Endothelial cell of umbilical vein (primary cell): ENCODE results near the gene SLC25A21. TPM values are rescaled to one million over a fixed set of nuclear protein-coding genes. Genes with fewer than 3 reads are reported as not detected.

Source experiments
- BruUV-seq: library from RNA; stranded (reverse); fragments of 400-500 nt; replicated peaks from 2 replicates; lab custom pipeline; 2021; lab: Mats Ljungman, UMichigan
- CTCF ChIA-PET: fragments of 300-600, 350-600 bp; sonication (Branson Sonifier 250); formaldehyde crosslinking; loops from one replicate; lab custom pipeline; 2021; ENCODE audit warnings: antibody characterized with exemption, inconsistent platforms; lab: Charles Lee
- POLR2A ChIA-PET: fragments of 300-600, 350-600 bp; sonication (Branson Sonifier 250); formaldehyde crosslinking; loops from one replicate; lab custom pipeline; 2021; ENCODE audit warnings: antibody characterized with exemption, inconsistent platforms; lab: Charles Lee
- DNase-seq: peaks from one replicate; pipeline ENCODE4 v3.0.0-alpha.2; 2011; ENCODE audit warnings: low read depth, low spot score
- FAIRE-seq: peaks from 2 replicates; lab custom pipeline; 2011; peaks lifted over from hg19 to GRCh38; lab: Jason Lieb, UNC
- H2AFZ ChIP-seq: 2 replicates; pipeline ENCODE4 v1.6.0; 2012; ENCODE audit warnings: low read depth, low read length, control low read depth, inconsistent platforms
- H3K27ac ChIP-seq: 2 replicates; pipeline ENCODE4 v1.5.1; 2011; ENCODE audit warnings: low read depth, mild to moderate bottlenecking, control low read depth, low read length, moderate library complexity; ENCODE audit not compliant: insufficient read depth
- H3K27me3 ChIP-seq, 2 experiments: 2 replicates each; pipeline versions ENCODE4 v1.6.0 to v1.6.1; 2011; ENCODE audit warnings: low read length in 2 of 2, mixed read lengths in 1 of 2; ENCODE audit not compliant: control insufficient read depth in 2 of 2, insufficient read depth in 2 of 2
- H3K36me3 ChIP-seq, 2 experiments: 2 replicates in 1 of 2; 3 replicates in 1 of 2; pipeline ENCODE4 v1.5.1; 2011; ENCODE audit warnings: low read length in 2 of 2, mild to moderate bottlenecking in 1 of 2, moderate library complexity in 1 of 2; ENCODE audit not compliant: control insufficient read depth in 2 of 2, insufficient read depth in 2 of 2; ENCODE audit errors: extremely low read depth in 1 of 2
- H3K4me1 ChIP-seq: 3 replicates; pipeline ENCODE4 v1.5.1; 2011; ENCODE audit warnings: mild to moderate bottlenecking, low read length; ENCODE audit not compliant: control insufficient read depth, insufficient read depth; ENCODE audit errors: extremely low read depth
- H3K4me2 ChIP-seq: 2 replicates; pipeline ENCODE4 v1.6.1; 2011; ENCODE audit warnings: low read length, control low read depth, mixed read lengths; ENCODE audit not compliant: insufficient read depth
- H3K4me3 ChIP-seq, 3 experiments: fragments of 200-600 bp in 1 of 3; sonication (generic), shearing (Covaris generic) in 1 of 3; replicated peaks in 1 of 3; 2 replicates each; pipeline ENCODE4 v1.5.1; 2011 to 2016; ENCODE audit warnings: control low read depth in 3 of 3, low read length in 3 of 3, mild to moderate bottlenecking in 2 of 3, inconsistent platforms in 1 of 3, low read depth in 1 of 3, moderate library complexity in 1 of 3; ENCODE audit not compliant: insufficient read depth in 1 of 3
- H3K79me2 ChIP-seq: 2 replicates; pipeline ENCODE4 v1.6.0; 2012; ENCODE audit warnings: low read length, inconsistent platforms; ENCODE audit not compliant: control insufficient read depth, insufficient read depth
- H3K9ac ChIP-seq: replicated peaks from 2 replicates; pipeline ENCODE3; 2011; ENCODE audit warnings: low read length, control low read depth; ENCODE audit not compliant: insufficient read depth; ENCODE audit errors: extremely low read depth
- H3K9me1 ChIP-seq: replicated peaks from 3 replicates; pipeline ENCODE4 v1.6.0; 2011; ENCODE audit warnings: mild to moderate bottlenecking, low read length; ENCODE audit not compliant: control insufficient read depth, insufficient read depth; ENCODE audit errors: extremely low read depth
- H3K9me3 ChIP-seq: replicated peaks from 2 replicates; pipeline ENCODE4 v1.5.1; 2012; ENCODE audit warnings: low read length, inconsistent platforms; ENCODE audit not compliant: control insufficient read depth, insufficient read depth
- H4K20me1 ChIP-seq: replicated peaks from 2 replicates; pipeline ENCODE3; 2011; ENCODE audit warnings: mild to moderate bottlenecking, low read length; ENCODE audit not compliant: control insufficient read depth, insufficient read depth; ENCODE audit errors: extremely low read depth
- CTCF ChIP-seq, 2 donors: IDR thresholded peaks; 1 replicate in 1 of 2; 2 replicates in 1 of 2; pipeline ENCODE4 v1.5.1; 2011; ENCODE audit warnings: low read length in 2 of 2, mild to moderate bottlenecking in 2 of 2, moderate library complexity in 2 of 2, control low read depth in 1 of 2, inconsistent platforms in 1 of 2, low read depth in 1 of 2; ENCODE audit not compliant: insufficient read depth in 1 of 2; ENCODE audit errors: extremely low read depth in 1 of 2
- EZH2 ChIP-seq: IDR thresholded peaks from 2 replicates; pipeline ENCODE4 v1.6.1; 2012; ENCODE audit warnings: borderline replicate concordance, low read depth, mild to moderate bottlenecking, moderate library complexity, low read length, inconsistent platforms; ENCODE audit not compliant: severe bottlenecking
- FOS ChIP-seq: IDR thresholded peaks from 2 replicates; pipeline ENCODE4 v1.6.1; 2011; ENCODE audit warnings: mild to moderate bottlenecking, low read length, moderate library complexity, borderline replicate concordance; ENCODE audit not compliant: insufficient read depth
- GATA2 ChIP-seq: IDR thresholded peaks from 2 replicates; pipeline ENCODE4 v1.7.0; 2011; ENCODE audit warnings: low read depth, mild to moderate bottlenecking, moderate library complexity, mixed read lengths, low read length; ENCODE audit not compliant: insufficient read length, insufficient read depth
- JUN ChIP-seq: IDR thresholded peaks from 2 replicates; pipeline ENCODE4 v1.6.1; 2011; ENCODE audit warnings: borderline replicate concordance, low read depth; ENCODE audit not compliant: insufficient read length, insufficient read depth
- MAX ChIP-seq: IDR thresholded peaks from 2 replicates; pipeline ENCODE4 v1.6.1; 2011; ENCODE audit not compliant: insufficient read depth, insufficient read length
- MYC ChIP-seq: IDR thresholded peaks from one replicate; pipeline ENCODE4 v1.6.1; 2011; ENCODE audit warnings: mild to moderate bottlenecking, low read depth, low read length
- POLR2A ChIP-seq: IDR thresholded peaks from 2 replicates; pipeline ENCODE4 v1.6.1; 2012; ENCODE audit warnings: low read depth, mild to moderate bottlenecking, control low read depth, low read length
- POLR2AphosphoS5 ChIP-seq: IDR thresholded peaks from 2 replicates; pipeline ENCODE4 v1.6.1; 2012; ENCODE audit warnings: low read depth, mild to moderate bottlenecking, control low read depth, low read length, moderate library complexity; ENCODE audit not compliant: insufficient read depth
- dilution Hi-C: fragments of 300-500 bp; cut with MboI; formaldehyde crosslinking; loops from one replicate; pipeline ENCODE4 v1.15.0; 2019; ENCODE audit warnings: low sequenced_read_pairs; ENCODE audit not compliant: extremely low pct_ligation_motif_present
- intact Hi-C: fragments of 100-400 bp; cut with micrococcal nuclease; formaldehyde crosslinking; loops from one replicate; pipeline ENCODE4 v1.10.0; 2022
- polyA plus RNA-seq, 4 experiments: library from polyadenylated mRNA; depleted of rRNA in 3 of 4; stranded (reverse) in 3 of 4; unstranded in 1 of 4; fragments of >200 nt; gene quantifications; 2 replicates each; pipeline versions ENCODE4 v1.2.1 to v1.2.3, GENCODE V29; 2011 to 2012; ENCODE audit warnings: missing spikeins in 1 of 4
- total RNA-seq: library from RNA; stranded (reverse); gene quantifications from 2 replicates; pipeline ENCODE4 v1.2.3, GENCODE V29; 2021

Gene SLC25A21
- total and polyA plus RNA-seq, 2 donors (not counting 3 experiments of a cell fraction or from before 2014, with no cell fraction given), result 0.98 to 1.4 TPM

GRCh38 chr14:36659010-36659821 lies 513.2 kb downstream of the SLC25A21 start:
- DNase-seq, result no peak
- Histone ChIP-seq H3K9ac (no peak overlapping the region), H3K27ac (no peak overlapping the region), H2AFZ (no peak overlapping the region), H3K9me3 (no peaks in the 10 kb centered on the region), H3K27me3 (peaks cover 91 to 98% of the 10 kb centered on the region in 2 experiments), H3K9me1 (no peaks in the 10 kb centered on the region), H3K36me3 (no peaks in the 10 kb centered on the region), H3K79me2 (no peaks in the 10 kb centered on the region), H3K4me1 (peaks cover 17% of the 10 kb centered on the region), H3K4me3 (no peak overlapping the region), H3K4me2 (no peak overlapping the region), H4K20me1 (no peaks in the 10 kb centered on the region)
- dilution Hi-C loops, result no loop called here
- BruUV-seq, result no TSS peak
- no peak for FAIRE-seq
- intact Hi-C loops, result loop anchor here (5.0 kb wide), 1 partner anchor 137 kb away; the partner anchor contains the start of gene NKX2-1
- TF ChIP-seq CTCF (IDR thresholded peaks at IDR 0.05; ENCODE audit: extremely low read depth in 1 of 2, insufficient read depth in 1 of 2, low read depth in 1 of 2, low read length in 2 of 2) (no peak), POLR2AphosphoS5 (no peak), EZH2 (no peak), MAX (no peak), GATA2 (no peak), POLR2A (no peak), FOS (no peak), JUN (no peak), MYC (no peak)
- ChIA-PET CTCF (interaction anchor here (1.5 kb wide), 1 partner anchor 9 kb away, joined by 7 read pairs; no protein-coding TSS in a partner anchor), POLR2A (no interaction called here)
